Measurements from ENCODE around the gene PSMB5. TPM values are rescaled to one million over a fixed set of nuclear protein-coding genes. Genes with fewer than 3 reads are reported as not detected.
A peak's percentile ranks its signal among the peaks of the same experiment; 100 is the strongest.

PSMB5 gene
- total and polyA plus RNA-seq, 9 of the 15 experiments (the other 6 are each of a cell fraction or from before 2014, with no cell fraction given), result 198 to 1,870 (median 269) TPM

DNA sequence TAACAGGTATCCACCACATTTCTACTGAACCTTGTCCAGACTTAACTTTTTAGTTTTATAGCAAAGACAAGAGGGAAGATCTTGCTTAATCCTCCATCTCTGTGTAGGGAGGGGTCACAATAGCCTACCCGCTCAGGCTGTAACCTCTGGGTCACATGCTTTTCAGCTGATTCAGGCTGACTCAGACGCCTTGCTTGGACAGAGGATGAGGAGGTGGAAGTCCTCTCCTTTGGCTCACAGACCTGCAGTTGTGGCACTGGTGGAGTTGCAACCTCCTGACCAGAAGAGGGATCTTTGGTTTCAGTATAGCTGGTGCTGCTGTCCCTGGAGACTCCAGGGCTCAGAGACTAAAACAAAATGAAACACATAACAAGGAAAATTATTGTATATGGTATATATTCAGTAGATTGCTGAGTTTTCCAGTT lies 44.0 kb upstream of the PSMB5 start (continued):
- TF ChIP-seq MGA (IDR thresholded peaks at IDR 0.05), result no peak; the same call in 1 of the 2 replicates
- no peak for TF ChIP-seq HDAC8 (tag; IDR thresholded peaks at IDR 0.05)
- TF ChIP-seq SMARCE1 (IDR thresholded peaks at IDR 0.05), result peak; percentile 74
- TF ChIP-seq MYNN (IDR thresholded peaks at IDR 0.05), result no peak
- TF ChIP-seq MYNN (CRISPR knock-in tag; IDR thresholded peaks at IDR 0.05), result no peak
- no peak for TF ChIP-seq PURB (CRISPR knock-in tag; IDR thresholded peaks at IDR 0.05; ENCODE audit: low read depth)
- no peak for TF ChIP-seq MTA1 (IDR thresholded peaks at IDR 0.05; ENCODE audit: borderline replicate concordance)
- no peak for TF ChIP-seq ARID3A (IDR thresholded peaks at IDR 0.05; ENCODE audit: borderline replicate concordance, low read depth, low read length)
- TF ChIP-seq JUND (IDR thresholded peaks at IDR 0.05; ENCODE audit: borderline replicate concordance, low read depth, low read length), result peak; percentile 97
- peak; percentile 96; the same call in 2 of the 3 replicates for TF ChIP-seq JUND (tag; IDR thresholded peaks at IDR 0.05; ENCODE audit: borderline replicate concordance, low read depth, low read length)
- no peak for TF ChIP-seq GABPB2 (CRISPR knock-in tag; conservative IDR thresholded peaks at IDR 0.05)
- no peak for TF ChIP-seq NCOA2 (IDR thresholded peaks at IDR 0.05; ENCODE audit: partially characterized antibody in 2 of 2)
- no peak for TF ChIP-seq NFYB (IDR thresholded peaks at IDR 0.05; ENCODE audit: extremely low read depth, insufficient read length)
- no peak for TF ChIP-seq HBP1 (CRISPR knock-in tag; IDR thresholded peaks at IDR 0.05)
- TF ChIP-seq ZBED1 (IDR thresholded peaks at IDR 0.05), result no peak
